Dermis microvascular lymphatic vessel endothelial cell (primary cell): ENCODE data around the gene AATF. TPM values are rescaled to one million over a fixed set of nuclear protein-coding genes. Genes with fewer than 3 reads are reported as not detected.

Experiments
- DNase-seq, 2 donors: peaks; one replicate each; pipeline versions ENCODE4 v3.0.0 to v3.0.0-alpha.2; 2010; ENCODE audit warnings: low read depth in 2 of 2
- total RNA-seq: library from RNA; depleted of rRNA; stranded (reverse); fragments of >200 nt; gene quantifications from 2 replicates; pipeline ENCODE4 v1.2.1, GENCODE V29; 2014

AATF gene, protein sequence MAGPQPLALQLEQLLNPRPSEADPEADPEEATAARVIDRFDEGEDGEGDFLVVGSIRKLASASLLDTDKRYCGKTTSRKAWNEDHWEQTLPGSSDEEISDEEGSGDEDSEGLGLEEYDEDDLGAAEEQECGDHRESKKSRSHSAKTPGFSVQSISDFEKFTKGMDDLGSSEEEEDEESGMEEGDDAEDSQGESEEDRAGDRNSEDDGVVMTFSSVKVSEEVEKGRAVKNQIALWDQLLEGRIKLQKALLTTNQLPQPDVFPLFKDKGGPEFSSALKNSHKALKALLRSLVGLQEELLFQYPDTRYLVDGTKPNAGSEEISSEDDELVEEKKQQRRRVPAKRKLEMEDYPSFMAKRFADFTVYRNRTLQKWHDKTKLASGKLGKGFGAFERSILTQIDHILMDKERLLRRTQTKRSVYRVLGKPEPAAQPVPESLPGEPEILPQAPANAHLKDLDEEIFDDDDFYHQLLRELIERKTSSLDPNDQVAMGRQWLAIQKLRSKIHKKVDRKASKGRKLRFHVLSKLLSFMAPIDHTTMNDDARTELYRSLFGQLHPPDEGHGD
- total RNA-seq, result 18.9 and 19.1 TPM in 2 replicates

DNA sequence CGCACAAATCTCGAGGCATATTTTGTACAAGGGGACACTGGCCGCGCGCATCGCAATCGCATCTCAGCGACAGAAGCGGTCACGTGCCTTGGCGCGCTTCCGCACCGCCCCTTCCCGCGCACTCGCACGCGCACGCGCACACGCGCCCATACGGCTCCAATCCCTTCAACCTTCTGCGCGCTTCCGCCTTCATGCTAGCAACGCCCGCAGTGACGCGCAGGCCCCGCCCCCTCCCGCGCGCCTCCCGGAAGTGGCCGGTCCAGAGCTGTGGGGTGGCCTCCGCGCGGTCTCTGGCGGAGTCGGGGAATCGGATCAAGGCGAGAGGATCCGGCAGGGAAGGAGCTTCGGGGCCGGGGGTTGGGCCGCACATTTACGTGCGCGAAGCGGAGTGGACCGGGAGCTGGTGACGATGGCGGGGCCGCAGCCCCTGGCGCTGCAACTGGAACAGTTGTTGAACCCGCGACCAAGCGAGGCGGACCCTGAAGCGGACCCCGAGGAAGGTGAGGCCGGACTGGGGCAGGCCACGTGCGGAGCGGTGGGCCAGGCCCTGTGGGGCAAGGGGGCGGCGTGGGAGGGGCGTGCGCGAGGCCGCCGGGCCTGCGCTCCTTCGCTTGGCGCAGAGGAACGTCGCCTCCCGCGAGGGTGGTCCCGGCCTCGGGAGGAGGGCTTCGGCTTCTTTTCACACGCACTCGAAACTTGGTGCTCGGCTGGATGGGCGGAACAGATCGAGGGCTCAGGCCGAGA is at the start of gene AATF:
TSS of gene AATF (plus strand) at position 238 of the 744 bp plus-strand sequence. CDS start at position 410, 172 bp downstream.
- DNase-seq, result peak; percentile 88 to 97

DNA sequence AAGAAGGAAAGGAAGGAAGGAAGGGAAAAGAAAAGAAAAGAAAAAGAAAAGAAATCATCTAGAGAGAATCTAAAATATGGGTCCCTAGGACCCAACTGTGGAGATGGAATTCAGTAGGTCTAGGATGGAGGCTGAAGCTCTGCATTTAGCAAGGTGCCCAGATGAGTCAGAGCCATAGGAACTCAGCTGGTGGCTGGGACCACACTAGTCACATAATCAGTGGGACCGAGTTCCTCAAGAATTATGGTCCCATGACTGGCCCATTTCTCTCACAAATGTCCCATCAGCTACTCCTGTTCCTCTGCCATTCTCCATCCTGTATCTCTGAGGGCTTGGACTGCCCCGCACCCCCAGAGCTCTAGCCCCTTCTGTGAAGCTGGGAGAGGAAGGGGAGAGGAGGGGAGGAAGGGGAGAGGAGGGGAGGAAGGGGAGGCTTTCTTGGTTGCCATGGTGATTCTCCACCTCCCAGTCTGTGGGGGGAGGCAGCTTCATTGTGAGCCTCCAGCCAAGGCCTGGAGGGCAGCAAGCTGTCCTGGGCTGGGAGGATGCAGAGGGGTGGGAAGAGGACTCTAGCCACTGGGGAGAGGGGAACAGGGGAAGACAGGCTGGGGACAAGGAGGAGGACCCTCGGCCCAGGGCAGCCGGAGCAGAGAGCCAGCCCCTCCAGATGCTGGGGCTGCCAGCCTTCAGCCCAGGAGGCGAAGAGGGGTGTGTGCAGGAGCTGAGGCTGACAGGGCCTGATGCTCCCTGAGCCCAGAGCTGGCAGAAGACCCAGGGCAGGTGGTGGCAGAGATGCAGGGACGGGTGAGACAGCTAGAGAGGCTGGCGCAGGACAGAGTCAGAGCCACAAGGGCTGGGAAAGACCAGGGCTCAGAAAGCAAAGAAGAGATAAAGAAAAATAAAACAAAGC is 49.2 kb upstream of the AATF start:
- no peak for DNase-seq

DNA sequence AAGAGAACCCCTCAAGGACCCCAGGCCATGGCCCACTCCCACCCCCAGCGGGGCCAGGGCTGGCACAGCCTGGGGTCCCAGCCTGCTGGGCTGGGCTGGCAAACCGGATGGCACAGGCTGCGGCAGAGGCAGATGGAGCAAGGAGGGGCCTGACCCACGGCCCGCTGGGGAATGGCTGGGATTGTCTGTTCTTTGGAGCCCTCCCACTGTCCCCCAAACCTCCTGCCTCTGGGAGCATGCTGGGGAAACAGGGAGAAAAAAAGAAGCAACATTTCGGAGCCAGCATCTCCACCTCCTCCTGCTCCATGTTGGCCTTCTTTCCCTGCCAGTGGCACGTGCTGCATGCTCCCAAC is 48.6 kb upstream of the AATF start:
- no peak for DNase-seq

GRCh38 chr17:36901506-36901905 is 47.2 kb upstream of the AATF start:
- DNase-seq, result no peak

DNA sequence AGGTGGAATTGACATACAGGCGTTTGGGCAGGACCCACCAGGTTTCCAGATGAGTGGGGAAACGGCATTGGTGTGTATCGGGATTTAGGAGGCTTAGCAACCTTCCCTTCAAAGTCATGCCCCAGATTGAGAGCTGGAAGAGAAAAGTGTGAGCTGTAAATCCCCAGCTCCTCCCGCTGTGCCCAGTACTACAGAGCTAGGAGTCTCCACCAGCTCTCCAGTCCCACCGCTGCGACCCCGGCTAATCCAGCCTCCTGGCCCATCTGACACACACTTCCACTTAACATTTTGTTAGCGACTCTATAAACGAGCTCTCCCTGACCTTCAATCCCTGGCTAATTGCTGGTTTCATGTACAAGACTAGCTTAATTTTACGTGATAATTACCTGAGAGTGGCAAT is 41.3 kb upstream of the AATF start:
- no peak for DNase-seq

DNA sequence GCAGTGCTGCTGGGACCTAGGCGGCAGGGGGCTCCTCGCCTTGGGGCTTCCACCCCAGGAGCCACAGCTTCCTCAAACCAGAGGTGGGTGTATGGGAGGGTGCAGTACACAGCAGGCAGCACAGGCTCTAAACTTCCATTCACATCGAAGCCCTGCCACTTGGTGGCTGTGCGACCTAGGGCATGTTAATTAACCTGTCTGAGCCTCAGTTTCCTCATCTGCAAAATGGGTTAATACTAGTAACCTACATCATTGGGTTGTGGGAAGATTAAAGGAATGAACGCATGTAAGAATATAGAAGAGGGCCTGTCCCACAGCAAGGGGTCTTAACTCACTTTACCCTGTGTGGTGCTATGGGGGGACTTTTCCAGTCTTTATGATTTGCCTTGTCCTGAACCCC is 38.2 kb upstream of the AATF start:
- no peak for DNase-seq

- DNase-seq, result no peak
Observed at GRCh38 chr17:36911001-36911400, 37.8 kb upstream of the AATF start.

DNA sequence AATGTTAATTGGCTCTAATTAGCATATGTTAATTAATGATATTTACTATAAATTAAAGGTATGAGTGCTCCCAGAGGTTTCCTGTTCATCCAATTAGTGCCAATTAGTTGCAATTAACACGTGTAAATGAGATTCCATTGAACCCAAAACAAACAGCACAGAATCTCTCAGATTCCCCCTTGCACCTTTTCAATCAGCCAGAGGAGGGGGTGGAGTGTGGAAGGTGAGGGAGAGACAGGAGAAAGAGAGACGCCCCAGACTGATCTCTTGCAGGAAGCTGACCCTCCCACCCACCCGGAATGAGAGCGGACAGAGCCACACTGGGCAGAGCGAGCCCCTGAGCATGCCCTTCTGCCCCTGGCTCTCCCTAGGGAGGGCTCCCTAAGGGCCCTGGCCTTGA is 35.6 kb upstream of the AATF start:
- DNase-seq, result no peak

DNA sequence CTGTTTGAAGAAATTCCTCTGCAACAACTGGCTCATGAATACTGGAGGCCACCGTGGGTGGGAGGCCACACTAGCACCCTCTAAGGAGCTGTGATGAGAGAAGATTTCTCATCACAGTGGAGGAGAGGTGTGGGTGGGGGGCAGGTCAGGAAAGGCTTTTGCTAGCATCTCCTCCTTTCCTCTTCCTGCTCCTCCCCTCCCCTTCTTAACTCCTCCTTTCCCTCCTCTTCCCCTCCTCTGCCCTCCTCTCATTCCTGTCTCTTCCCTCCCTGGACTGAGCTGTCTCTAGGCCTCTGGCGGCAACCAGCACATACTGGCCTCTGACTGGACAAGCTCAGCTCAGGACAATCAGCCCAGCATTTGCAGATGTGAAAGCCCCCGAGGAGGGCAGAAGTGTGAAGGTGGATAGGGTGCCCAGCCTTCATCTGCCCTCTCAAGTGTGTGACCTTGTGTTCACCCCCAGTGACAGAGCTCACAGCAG is 30.5 kb upstream of the AATF start:
- no peak for DNase-seq

DNA sequence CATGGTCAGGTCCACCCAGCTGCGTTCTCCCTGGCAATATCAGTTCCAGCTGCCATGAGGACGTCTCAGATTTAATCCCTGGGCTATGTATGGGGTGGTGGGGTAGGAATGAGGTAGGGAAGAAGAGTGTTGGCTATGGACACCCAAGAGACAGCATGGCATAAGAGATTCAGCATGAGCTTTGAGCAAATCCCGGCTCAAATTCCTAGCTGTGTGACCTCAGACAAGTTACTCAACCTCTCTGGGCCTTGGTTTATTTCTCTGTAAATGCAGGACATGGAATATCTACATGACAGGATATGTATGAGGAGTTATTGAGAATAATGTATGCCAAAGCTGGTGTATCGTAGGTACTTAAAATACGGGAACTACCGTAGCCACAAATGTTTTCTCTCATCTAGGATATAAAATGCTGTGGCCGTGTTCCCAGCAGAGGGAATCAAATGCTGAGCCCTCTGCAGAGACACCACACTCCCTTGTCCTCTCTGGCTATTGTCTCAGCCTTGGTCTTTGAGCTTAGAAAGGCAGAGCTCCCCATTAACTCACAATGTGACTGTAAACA is 29.3 kb upstream of the AATF start:
- no peak for DNase-seq

DNA sequence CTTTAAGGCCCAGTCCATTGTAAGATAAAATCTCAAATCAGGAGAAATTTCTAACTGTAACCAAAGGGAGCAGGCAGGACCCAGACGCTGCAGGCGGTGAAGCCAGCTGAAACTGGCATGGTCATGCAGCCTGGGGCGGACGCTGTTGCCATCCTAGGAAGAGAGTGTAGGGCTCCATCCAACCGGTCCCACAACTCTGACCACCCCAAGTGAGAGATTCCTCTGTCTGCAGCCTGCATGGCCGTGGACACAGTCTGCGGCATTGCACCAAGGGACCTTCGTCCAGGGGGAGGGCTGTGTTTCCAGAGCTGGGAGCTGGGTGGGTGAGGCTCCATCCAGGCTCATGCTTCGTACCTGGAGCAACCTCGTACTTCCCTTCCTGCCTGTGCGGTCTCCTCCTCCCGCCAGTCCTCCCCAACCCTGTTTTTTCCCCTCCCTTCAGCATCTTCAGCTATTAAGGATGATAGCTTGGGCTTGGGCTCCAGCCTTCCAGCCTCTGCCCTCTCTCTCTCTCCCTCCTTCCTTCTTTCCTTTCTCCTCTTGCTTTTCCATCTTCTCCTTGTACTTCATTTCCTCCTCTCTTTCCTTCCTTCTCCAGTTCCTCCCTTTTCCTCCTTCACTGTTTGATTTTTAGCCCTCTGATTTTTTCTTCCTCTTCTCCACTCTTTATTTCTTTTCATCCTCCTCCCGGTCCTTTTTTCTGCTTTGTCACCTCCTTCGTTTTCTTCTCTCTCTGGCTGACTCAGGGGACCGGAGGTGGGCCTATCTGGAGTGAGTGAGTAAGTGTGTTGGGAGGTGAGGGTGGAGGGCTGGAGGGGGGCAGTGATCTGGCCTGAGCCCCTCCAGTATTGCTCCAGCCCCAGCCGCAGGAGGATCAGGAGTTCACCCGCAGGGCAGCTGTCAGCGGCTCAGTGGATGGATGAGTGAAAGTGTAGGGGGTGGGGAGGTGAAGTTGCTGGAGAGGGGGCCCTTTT is 28.4 kb upstream of the AATF start:
- no peak for DNase-seq

DNA sequence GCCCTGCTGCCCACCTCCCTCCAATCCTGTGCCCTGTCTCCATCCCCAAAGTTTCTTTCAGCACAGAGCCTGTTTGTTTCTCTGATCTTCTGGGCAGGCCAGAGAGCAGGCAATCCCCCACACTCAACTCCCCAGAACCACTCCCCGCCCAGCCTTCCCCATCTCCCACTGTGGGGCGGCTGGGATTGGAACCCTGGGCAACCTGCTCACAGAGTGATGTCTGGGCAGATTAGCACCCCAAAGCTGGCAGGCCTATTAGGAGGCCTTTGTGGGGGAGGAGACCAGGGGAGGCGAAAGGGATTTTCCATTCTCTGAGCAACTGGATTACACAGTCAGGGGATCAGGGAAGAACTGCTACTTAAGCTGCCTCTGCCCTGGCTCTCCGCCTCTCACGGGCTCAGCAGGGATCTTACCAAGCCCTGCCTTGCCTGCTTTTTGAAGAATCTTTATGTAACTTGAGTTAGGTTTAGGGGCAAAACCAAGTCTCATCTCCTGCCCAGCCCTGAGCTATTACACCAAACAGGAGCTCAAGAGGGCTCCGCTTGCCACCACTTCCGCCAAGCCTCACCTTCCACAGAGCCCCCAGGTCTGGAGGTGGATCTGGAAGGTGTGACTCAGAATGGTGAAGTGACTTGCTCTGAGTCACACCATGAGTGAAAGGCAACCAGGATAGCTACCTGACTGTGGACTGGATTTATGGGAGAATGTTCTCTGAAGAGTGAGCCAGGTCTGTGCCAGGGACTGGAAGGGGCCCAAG is 27.5 kb upstream of the AATF start:
- no peak for DNase-seq

GRCh38 chr17:36922175-36922574 is 26.6 kb upstream of the AATF start:
- no peak for DNase-seq

GRCh38 chr17:36923814-36924221 is 24.9 kb upstream of the AATF start:
- DNase-seq, result no peak

DNA sequence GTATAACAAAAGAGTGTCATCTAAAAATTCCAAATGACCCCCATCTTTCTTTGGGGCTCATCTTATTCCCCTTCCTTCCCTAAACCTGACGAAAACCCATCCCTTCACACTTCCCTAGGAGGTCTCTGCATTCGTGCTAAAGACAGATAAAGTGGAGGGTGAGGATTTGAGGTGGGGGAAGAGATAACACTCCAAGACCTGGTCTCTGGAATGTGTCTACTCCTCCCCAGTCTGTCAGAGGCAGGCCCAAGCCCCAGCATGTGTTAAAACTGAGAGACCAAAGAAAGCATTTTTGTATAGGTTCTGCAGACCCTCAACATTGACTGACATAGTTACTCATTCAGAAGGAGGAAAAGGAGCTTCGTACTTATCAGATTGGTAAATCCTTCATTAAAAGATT is 22.5 kb upstream of the AATF start:
- DNase-seq, result no peak

DNA sequence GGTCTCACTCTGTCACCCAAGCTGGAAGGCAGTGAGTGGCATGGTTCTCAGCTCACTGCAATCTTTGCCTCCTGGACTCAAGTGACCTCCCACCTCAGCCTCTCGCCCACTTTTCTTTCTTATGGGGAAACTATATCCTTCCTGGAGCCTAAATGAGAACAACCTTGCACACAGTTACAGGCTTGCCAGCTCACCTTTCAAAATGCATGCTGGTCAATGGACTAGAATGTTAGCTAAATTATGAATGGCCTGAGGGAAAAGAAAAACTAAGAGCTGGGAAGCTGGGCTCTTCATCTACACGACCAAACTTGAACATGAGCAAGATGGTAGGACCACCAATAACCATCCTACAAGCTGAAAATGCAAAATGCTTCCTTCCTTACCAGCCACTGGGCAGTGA is 22.1 kb upstream of the AATF start:
- DNase-seq, result no peak

- DNase-seq, result no peak
Observed at GRCh38 chr17:36928471-36929345, 20.0 kb upstream of the AATF start.
